OCI-LY3 (cell line): Measurements from ENCODE around the gene C2CD2L.
"Not testable (repeated sequence)": the region's sequence is repeated elsewhere in the genome, so short reads cannot be mapped to it uniquely, and the experiment has no call there.

Source experiments
- H2AFZ ChIP-seq: fragments of 200-600, 300-600 bp; shearing (Covaris generic); 2 replicates; pipeline ENCODE4 v1.6.0; 2014; ENCODE audit warnings: antibody characterized with exemption, low read depth, low read length
- H3K27ac ChIP-seq: fragments of 200-600, 300-600 bp; sonication (generic); 2 replicates; pipeline ENCODE4 v1.5.1; 2014; ENCODE audit warnings: mild to moderate bottlenecking, low read length, moderate library complexity, mixed read lengths
- H3K27me3 ChIP-seq: fragments of 200-600, 300-600 bp; sonication (generic); 2 replicates; pipeline ENCODE4 v1.6.1; 2014; ENCODE audit warnings: low read depth, low read length, mixed read lengths
- H3K36me3 ChIP-seq: fragments of 200-600, 300-600 bp; sonication (generic); replicated peaks from 2 replicates; pipeline ENCODE3; 2014; ENCODE audit warnings: low read depth, low read length, mixed read lengths
- H3K4me1 ChIP-seq: fragments of 300-600, 200-600 bp; sonication (generic); 2 replicates; pipeline ENCODE4 v1.6.1; 2014; ENCODE audit warnings: low read length, mixed read lengths
- H3K4me2 ChIP-seq: fragments of 200-600, 300-600 bp; sonication (generic); 2 replicates; pipeline ENCODE4 v1.6.1; 2014; ENCODE audit warnings: low read length, mixed read lengths
- H3K4me3 ChIP-seq: fragments of 300-600, 200-600 bp; sonication (generic); 2 replicates; pipeline ENCODE4 v1.5.1; 2014; ENCODE audit warnings: antibody characterized with exemption, mild to moderate bottlenecking, low read length, moderate library complexity
- H3K79me2 ChIP-seq: fragments of 300-600, 200-600 bp; shearing (Covaris generic); 2 replicates; pipeline ENCODE4 v1.6.1; 2014; ENCODE audit warnings: mild to moderate bottlenecking, low read length, mixed read lengths
- H3K9ac ChIP-seq: fragments of 300-600, 200-600 bp; shearing (Covaris generic); 2 replicates; pipeline ENCODE4 v1.6.0; 2014; ENCODE audit warnings: mild to moderate bottlenecking, low read length, moderate library complexity
- H3K9me3 ChIP-seq: fragments of 200-600, 300-600 bp; shearing (Covaris generic); 2 replicates; pipeline ENCODE4 v1.6.1; 2014; ENCODE audit warnings: low read length, mixed read lengths; ENCODE audit not compliant: insufficient read depth
- H4K20me1 ChIP-seq: fragments of 200-600, 300-600 bp; sonication (generic); 2 replicates; pipeline ENCODE4 v1.6.1; 2016; ENCODE audit warnings: low read length, mixed read lengths; ENCODE audit not compliant: insufficient read depth
- CTCF ChIP-seq: fragments of 200-600, 300-600 bp; sonication (generic); IDR thresholded peaks from 2 replicates; pipeline ENCODE4 v1.5.1; 2014; ENCODE audit warnings: antibody characterized with exemption, low read length, low read depth
- EZH2phosphoT487 ChIP-seq: fragments of 200-600 bp; shearing (Covaris generic); IDR thresholded peaks from 2 replicates; pipeline ENCODE4 v1.6.1; 2018; ENCODE audit warnings: antibody characterized with exemption, mixed run types, low read depth

Gene C2CD2L

GRCh38 chr11:119106564-119107537 is at the start of gene C2CD2L:
Gene C2CD2L (plus strand): TSS chr11:119107344. CDS start chr11:119107742, 398 bp downstream.
- peak within 1 kb of the TSS; percentile 63 for H3K27ac ChIP-seq
- H3K36me3 ChIP-seq, result peaks cover 6% of the 10 kb centered on the region
- H3K4me3 ChIP-seq, result peak within 1 kb of the TSS; percentile 81
- H3K4me1 ChIP-seq, result peaks cover 23% of the 10 kb centered on the region
- no peaks in the 10 kb centered on the region for H4K20me1 ChIP-seq
- peak within 1 kb of the TSS; percentile 81 for H3K4me2 ChIP-seq
- H3K79me2 ChIP-seq, result peaks cover 29% of the 10 kb centered on the region; the same call in 1 of the 2 replicates
- H3K27me3 ChIP-seq, result no peaks in the 10 kb centered on the region
- TF ChIP-seq CTCF (no peak), EZH2phosphoT487 (no peak)
- peak within 1 kb of the TSS; percentile 43; the same call in 1 of the 2 replicates for H2AFZ ChIP-seq
- H3K9ac ChIP-seq, result peak within 1 kb of the TSS; percentile 81
- no peaks in the 10 kb centered on the region for H3K9me3 ChIP-seq

GRCh38 chr11:119059128-119059527 is 48.0 kb upstream of the C2CD2L start:
- peaks cover 38% of the 10 kb centered on the region for H3K79me2 ChIP-seq

GRCh38 chr11:119061256-119061655 is 45.9 kb upstream of the C2CD2L start:
- no peaks in the 10 kb centered on the region for H4K20me1 ChIP-seq
- peaks cover 7% of the 10 kb centered on the region for H3K4me1 ChIP-seq
- H3K9me3 ChIP-seq, result no peaks in the 10 kb centered on the region
- no peak overlapping the region for H2AFZ ChIP-seq
- no peak overlapping the region for H3K27ac ChIP-seq
- TF ChIP-seq CTCF (no peak), EZH2phosphoT487 (no peak)
- H3K27me3 ChIP-seq, result no peaks in the 10 kb centered on the region
- H3K4me3 ChIP-seq, result no peak overlapping the region
- no peaks in the 10 kb centered on the region for H3K36me3 ChIP-seq
- H3K4me2 ChIP-seq, result no peak overlapping the region
- H3K79me2 ChIP-seq, result peaks cover 18% of the 10 kb centered on the region
- no peak overlapping the region for H3K9ac ChIP-seq

More at GRCh38 chr11:119059128-119059527, 48.0 kb upstream of the C2CD2L start:
- H3K4me3 ChIP-seq, H3K27ac ChIP-seq, H3K9ac ChIP-seq, H3K27me3 ChIP-seq, H3K9me3 ChIP-seq, H2AFZ ChIP-seq, H3K4me2 ChIP-seq, H4K20me1 ChIP-seq: not testable (repeated sequence)
- H3K4me1 ChIP-seq, result peaks cover 18% of the 10 kb centered on the region
- peaks cover 14% of the 10 kb centered on the region for H3K36me3 ChIP-seq

GRCh38 chr11:119062779-119063178 is 44.4 kb upstream of the C2CD2L start:
- no peak for TF ChIP-seq CTCF
- H3K36me3 ChIP-seq, result no peaks in the 10 kb centered on the region
- no peaks in the 10 kb centered on the region for H4K20me1 ChIP-seq
- H3K27me3 ChIP-seq, result no peaks in the 10 kb centered on the region
- H3K9me3 ChIP-seq, result no peaks in the 10 kb centered on the region
- no peak overlapping the region for H3K4me2 ChIP-seq
- H3K4me3 ChIP-seq, result no peak overlapping the region
- peaks cover 12% of the 10 kb centered on the region for H3K4me1 ChIP-seq
- H3K27ac ChIP-seq, result no peak overlapping the region
- peaks cover 13% of the 10 kb centered on the region for H3K79me2 ChIP-seq
- H3K9ac ChIP-seq, result no peak overlapping the region
- no peak overlapping the region for H2AFZ ChIP-seq
